HEK293T (cell line): Measurements from ENCODE around the gene PTP4A2.
A peak's percentile ranks its signal among the peaks of the same experiment; 100 is the strongest.

Experiments used
- BHLHE40 ChIP-seq: fragments of 450-650 bp; IDR thresholded peaks from 2 replicates; pipeline ENCODE4 v1.6.1; 2016; ENCODE audit warnings: mild to moderate bottlenecking, moderate library complexity, borderline replicate concordance
- ELF4 ChIP-seq: fragments of 450-650 bp; IDR thresholded peaks from 2 replicates; pipeline ENCODE4 v1.6.1; 2017; ENCODE audit warnings: antibody characterized with exemption
- FOXA1 ChIP-seq: fragments of 450-650 bp; IDR thresholded peaks from 2 replicates; pipeline ENCODE4 v1.6.1; 2016; ENCODE audit warnings: mild to moderate bottlenecking
- FOXM1 ChIP-seq: fragments of 450-650 bp; IDR thresholded peaks from 2 replicates; pipeline ENCODE4 v1.6.1; 2017; ENCODE audit warnings: mild to moderate bottlenecking, borderline replicate concordance
- HDGF ChIP-seq: fragments of 450-650 bp; IDR thresholded peaks from 2 replicates; pipeline ENCODE4 v1.6.1; 2017; ENCODE audit warnings: antibody characterized with exemption, borderline replicate concordance
- LEF1 ChIP-seq: fragments of 450-650 bp; IDR thresholded peaks from 2 replicates; pipeline ENCODE4 v1.6.1; 2017; ENCODE audit warnings: mild to moderate bottlenecking, borderline replicate concordance
- NFRKB ChIP-seq: fragments of 450-650 bp; IDR thresholded peaks from 2 replicates; pipeline ENCODE4 v1.6.1; 2016; ENCODE audit warnings: mild to moderate bottlenecking, moderate library complexity
- PKNOX1 ChIP-seq: fragments of 450-650 bp; IDR thresholded peaks from 2 replicates; pipeline ENCODE4 v1.6.1; 2016
- SP1 ChIP-seq: fragments of 450-650 bp; IDR thresholded peaks from 2 replicates; pipeline ENCODE4 v1.6.1; 2017
- SUZ12 ChIP-seq: fragments of 450-650 bp; IDR thresholded peaks from 2 replicates; pipeline ENCODE4 v1.6.1; 2016; ENCODE audit warnings: mild to moderate bottlenecking
- TARDBP ChIP-seq: fragments of 450-650 bp; IDR thresholded peaks from 2 replicates; pipeline ENCODE4 v1.6.1; 2016
- ZNF384 ChIP-seq: fragments of 450-650 bp; IDR thresholded peaks from 2 replicates; pipeline ENCODE4 v1.6.1; 2016

- TF ChIP-seq FOXA1 = no peak
- no peak for TF ChIP-seq HDGF
- TF ChIP-seq SUZ12 = no peak
- no peak for TF ChIP-seq TARDBP
- no peak for TF ChIP-seq BHLHE40
- no peak for TF ChIP-seq NFRKB
- no peak for TF ChIP-seq ELF4
- no peak for TF ChIP-seq FOXM1
- no peak for TF ChIP-seq SP1
- TF ChIP-seq ZNF384 = no peak
- no peak for TF ChIP-seq LEF1
- TF ChIP-seq PKNOX1 = peak; percentile 55; the same call in 1 of the 2 replicates
Observed at GRCh38 chr1:31859044-31859443, 79.1 kb downstream of the PTP4A2 start.
